H1 (cell line): ENCODE data around the gene PLK4. TPM values are rescaled to one million over a fixed set of nuclear protein-coding genes. Genes with fewer than 3 reads are reported as not detected.
A peak's percentile ranks its signal among the peaks of the same experiment; 100 is the strongest.

Experiments
- CTCF ChIA-PET: fragments of 300-600 bp; sonication (Branson Sonifier 250); formaldehyde crosslinking; loops from one replicate; lab custom pipeline; 2021; ENCODE audit not compliant: partially characterized antibody; lab: Charles Lee
- POLR2A ChIA-PET: fragments of 300-600 bp; sonication (Branson Sonifier 250); formaldehyde crosslinking; loops from one replicate; lab custom pipeline; 2021; ENCODE audit warnings: inconsistent platforms; ENCODE audit not compliant: partially characterized antibody; lab: Charles Lee
- DNase-seq, 2 experiments: peaks; one replicate each; pipeline versions ENCODE4 v3.0.0 to v3.0.0-alpha.2; 2010 to 2022; ENCODE audit warnings: low spot score in 2 of 2, low read depth in 1 of 2, mixed read lengths in 1 of 2
- FAIRE-seq: peaks from 2 replicates; lab custom pipeline; 2011; peaks lifted over from hg19 to GRCh38; lab: Jason Lieb, UNC
- H2AFZ ChIP-seq: 2 replicates; pipeline ENCODE4 v1.8.1; 2012; ENCODE audit warnings: low read length, inconsistent platforms
- H2AK5ac ChIP-seq: 2 replicates; pipeline ENCODE4 v1.6.1; 2013; ENCODE audit warnings: low read depth, low read length
- H2BK120ac ChIP-seq: replicated peaks from 2 replicates; pipeline ENCODE3; 2013; ENCODE audit warnings: low read depth, low read length, inconsistent platforms
- H2BK12ac ChIP-seq: 2 replicates; pipeline ENCODE4 v1.6.1; 2013; ENCODE audit warnings: low read depth, low read length
- H2BK15ac ChIP-seq: 2 replicates; pipeline ENCODE4 v1.6.1; 2013; ENCODE audit warnings: low read length
- H2BK20ac ChIP-seq: 2 replicates; pipeline ENCODE4 v1.6.1; 2013; ENCODE audit warnings: low read length
- H2BK5ac ChIP-seq: 2 replicates; pipeline ENCODE4 v1.6.1; 2013; ENCODE audit warnings: low read depth, low read length
- H3K14ac ChIP-seq: 2 replicates; pipeline ENCODE4 v1.6.1; 2013; ENCODE audit warnings: inconsistent platforms; ENCODE audit not compliant: insufficient read length
- H3K18ac ChIP-seq: 2 replicates; pipeline ENCODE4 v1.6.1; 2013; ENCODE audit warnings: low read length; ENCODE audit errors: extremely low read depth
- H3K23ac ChIP-seq: 2 replicates; pipeline ENCODE4 v1.6.1; 2013; ENCODE audit warnings: inconsistent platforms; ENCODE audit not compliant: insufficient read length
- H3K23me2 ChIP-seq: 2 replicates; pipeline ENCODE4 v1.6.1; 2013; ENCODE audit warnings: low read depth, low read length
- H3K27ac ChIP-seq: 2 replicates; pipeline ENCODE4 v1.6.1; 2011; ENCODE audit warnings: low read depth, low read length, inconsistent platforms
- H3K27me3 ChIP-seq, 4 experiments: replicated peaks in 1 of 4; 1 replicate in 1 of 4; 2 replicates in 3 of 4; pipeline versions ENCODE4 v1.6.1 to v1.8.1; 2011 to 2013; ENCODE audit warnings: low read length in 3 of 4, mild to moderate bottlenecking in 3 of 4, inconsistent platforms in 2 of 4, mixed read lengths in 2 of 4, moderate library complexity in 1 of 4; ENCODE audit not compliant: control insufficient read depth in 3 of 4, insufficient read depth in 3 of 4; ENCODE audit errors: extremely low read depth in 1 of 4
- H3K36me3 ChIP-seq, 4 experiments: 2 replicates each; pipeline versions ENCODE4 v1.6.1 to v1.8.1; 2011 to 2013; ENCODE audit warnings: mild to moderate bottlenecking in 4 of 4, low read length in 3 of 4, moderate library complexity in 2 of 4, control low read depth in 1 of 4, inconsistent platforms in 1 of 4; ENCODE audit not compliant: insufficient read depth in 4 of 4, control insufficient read depth in 2 of 4
- H3K4ac ChIP-seq: replicated peaks from 2 replicates; pipeline ENCODE3; 2013; ENCODE audit warnings: low read length, low read depth, mixed read lengths, inconsistent platforms; ENCODE audit not compliant: insufficient read length
- H3K4me1 ChIP-seq, 4 experiments: replicated peaks in 1 of 4; 1 replicate in 1 of 4; 2 replicates in 3 of 4; pipeline versions ENCODE4 v1.6.1 to v1.8.1; 2011 to 2013; ENCODE audit warnings: low read length in 3 of 4, inconsistent platforms in 2 of 4, mixed read lengths in 1 of 4; ENCODE audit not compliant: insufficient read depth in 4 of 4, control insufficient read depth in 3 of 4
- H3K4me2 ChIP-seq, 2 experiments: 2 replicates each; pipeline versions ENCODE4 v1.6.1 to v1.8.1; 2011 to 2013; ENCODE audit warnings: low read depth in 2 of 2, low read length in 2 of 2, control low read depth in 1 of 2, inconsistent platforms in 1 of 2, mild to moderate bottlenecking in 1 of 2; ENCODE audit not compliant: insufficient read depth in 1 of 2
- H3K4me3 ChIP-seq, 4 experiments: fragments of 200-600, 300-600 bp in 1 of 4; sonication (generic), shearing (Covaris generic), sonication (Bioruptor Twin) in 1 of 4; 2 replicates each; pipeline versions ENCODE4 v1.5.1 to v1.8.1; 2011 to 2016; ENCODE audit warnings: low read length in 4 of 4, low read depth in 3 of 4, control low read depth in 2 of 4, inconsistent platforms in 2 of 4, mild to moderate bottlenecking in 2 of 4, mixed read lengths in 1 of 4, moderate library complexity in 1 of 4; ENCODE audit not compliant: insufficient read depth in 2 of 4; ENCODE audit errors: extremely low read depth in 1 of 4
- H3K56ac ChIP-seq: replicated peaks from 2 replicates; pipeline ENCODE3; 2013; ENCODE audit warnings: low read depth, mild to moderate bottlenecking, mixed read lengths, low read length, inconsistent platforms; ENCODE audit not compliant: insufficient read length
- H3K79me1 ChIP-seq: 2 replicates; pipeline ENCODE4 v1.6.1; 2013; ENCODE audit warnings: low read depth, low read length, control low read depth
- H3K79me2 ChIP-seq, 2 experiments: 2 replicates each; pipeline versions ENCODE4 v1.6.1 to v1.8.1; 2012 to 2013; ENCODE audit warnings: low read length in 2 of 2, mild to moderate bottlenecking in 2 of 2, inconsistent platforms in 1 of 2; ENCODE audit not compliant: insufficient read depth in 2 of 2, control insufficient read depth in 1 of 2
- H3K9ac ChIP-seq, 4 experiments: replicated peaks in 1 of 4; 1 replicate in 1 of 4; 2 replicates in 3 of 4; pipeline versions ENCODE4 v1.6.1 to v1.8.1; 2011 to 2013; ENCODE audit warnings: low read depth in 3 of 4, low read length in 3 of 4, control low read depth in 2 of 4, mild to moderate bottlenecking in 2 of 4, moderate library complexity in 2 of 4, inconsistent platforms in 1 of 4; ENCODE audit errors: extremely low read depth in 1 of 4
- H3K9me3 ChIP-seq, 2 experiments: 2 replicates each; pipeline versions ENCODE4 v1.6.1 to v1.8.1; 2012 to 2013; ENCODE audit warnings: mild to moderate bottlenecking in 2 of 2, moderate library complexity in 2 of 2, control low read depth in 1 of 2, inconsistent platforms in 1 of 2, low read depth in 1 of 2, low read length in 1 of 2, mixed read lengths in 1 of 2; ENCODE audit not compliant: insufficient read depth in 2 of 2
- H4K20me1 ChIP-seq, 2 experiments: replicated peaks in 1 of 2; 2 replicates each; pipeline versions ENCODE3 to v1.8.1; 2011 to 2013; ENCODE audit warnings: inconsistent platforms in 2 of 2, low read length in 2 of 2, mild to moderate bottlenecking in 1 of 2; ENCODE audit not compliant: insufficient read depth in 2 of 2, control insufficient read depth in 1 of 2
- H4K5ac ChIP-seq: 2 replicates; pipeline ENCODE4 v1.6.1; 2013; ENCODE audit warnings: low read length, low read depth, mixed read lengths, inconsistent platforms; ENCODE audit not compliant: insufficient read length
- H4K8ac ChIP-seq: 2 replicates; pipeline ENCODE4 v1.8.0; 2013; ENCODE audit warnings: mild to moderate bottlenecking, moderate library complexity, low read length, inconsistent platforms; ENCODE audit not compliant: insufficient read depth; ENCODE audit errors: extremely low read depth
- H4K91ac ChIP-seq: replicated peaks from 2 replicates; pipeline ENCODE3; 2013; ENCODE audit warnings: low read length, mixed read lengths, inconsistent platforms; ENCODE audit not compliant: insufficient read length
- BRCA1 ChIP-seq: IDR thresholded peaks from 2 replicates; pipeline ENCODE4 v1.6.1; 2012; ENCODE audit warnings: low read depth, low read length, improper control_type of control experiment
- CHD1 ChIP-seq: IDR thresholded peaks from 2 replicates; pipeline ENCODE4 v1.6.1; 2012; ENCODE audit warnings: low read depth, low read length, improper control_type of control experiment
- EP300 ChIP-seq, 2 experiments: IDR thresholded peaks; 1 replicate in 1 of 2; 2 replicates in 1 of 2; pipeline ENCODE4 v1.6.1; 2011 to 2012; ENCODE audit warnings: low read depth in 2 of 2, low read length in 2 of 2, mild to moderate bottlenecking in 2 of 2, borderline replicate concordance in 1 of 2, inconsistent platforms in 1 of 2, moderate library complexity in 1 of 2
- HDAC6 ChIP-seq: IDR thresholded peaks from one replicate; pipeline ENCODE4 v1.7.1; 2012; ENCODE audit warnings: low read depth, mild to moderate bottlenecking, inconsistent platforms, low read length, moderate library complexity
- JUND ChIP-seq: IDR thresholded peaks from 2 replicates; pipeline ENCODE4 v1.6.1; 2011; ENCODE audit warnings: mild to moderate bottlenecking, improper control_type of control experiment, low read length
- MAFK ChIP-seq: IDR thresholded peaks from 2 replicates; pipeline ENCODE4 v1.6.1; 2012; ENCODE audit warnings: low read depth, mild to moderate bottlenecking, improper control_type of control experiment, low read length
- SP2 ChIP-seq: IDR thresholded peaks from 2 replicates; pipeline ENCODE4 v1.6.1; 2012; ENCODE audit warnings: mild to moderate bottlenecking, low read length, inconsistent platforms
- SUZ12 ChIP-seq: fragments of 200-600 bp; sonication (generic); IDR thresholded peaks from 2 replicates; pipeline ENCODE4 v1.6.1; 2012; ENCODE audit warnings: mild to moderate bottlenecking, inconsistent platforms, low read length, moderate library complexity, mixed read lengths
- TBP ChIP-seq: IDR thresholded peaks from 2 replicates; pipeline ENCODE4 v1.6.1; 2011; ENCODE audit warnings: low read depth, low read length, improper control_type of control experiment
- YY1 ChIP-seq: IDR thresholded peaks from 2 replicates; pipeline ENCODE4 v1.6.1; 2011; ENCODE audit warnings: low read depth, mild to moderate bottlenecking, low read length
- polyA plus RNA-seq, 7 experiments: library from polyadenylated mRNA; depleted of rRNA in 3 of 7; stranded (reverse) in 5 of 7; unstranded in 2 of 7; fragments of >200 nt in 5 of 7; fragments of 200-250 nt in 2 of 7; gene quantifications; 1 replicate in 5 of 7; 2 replicates in 1 of 7; 4 replicates in 1 of 7; pipeline versions ENCODE4 v1.2.1 to v1.2.3, GENCODE V29; 2011 to 2013; ENCODE audit warnings: missing spikeins in 2 of 7, mixed read lengths in 2 of 7
- total RNA-seq: library from RNA; stranded (reverse); fragmentation: NEBNext Ultra II Directional; extraction: Animal tissue kit (Norgen Biotek cat#: 25700); gene quantifications from 2 replicates; pipeline ENCODE4 v1.2.1, GENCODE V29; 2021
- TF ChIP-seq, protein P1 (sequence below): IDR thresholded peaks from 2 replicates; pipeline ENCODE4 v1.6.1; 2011; ENCODE audit warnings: low read depth, mild to moderate bottlenecking, low read length; ENCODE audit not compliant: insufficient read depth

The PLK4 gene
- total and polyA plus RNA-seq, 2 of the 8 experiments (the other 6 are each of a cell fraction or from before 2014, with no cell fraction given): 23.3 to 35.2 TPM

DNA sequence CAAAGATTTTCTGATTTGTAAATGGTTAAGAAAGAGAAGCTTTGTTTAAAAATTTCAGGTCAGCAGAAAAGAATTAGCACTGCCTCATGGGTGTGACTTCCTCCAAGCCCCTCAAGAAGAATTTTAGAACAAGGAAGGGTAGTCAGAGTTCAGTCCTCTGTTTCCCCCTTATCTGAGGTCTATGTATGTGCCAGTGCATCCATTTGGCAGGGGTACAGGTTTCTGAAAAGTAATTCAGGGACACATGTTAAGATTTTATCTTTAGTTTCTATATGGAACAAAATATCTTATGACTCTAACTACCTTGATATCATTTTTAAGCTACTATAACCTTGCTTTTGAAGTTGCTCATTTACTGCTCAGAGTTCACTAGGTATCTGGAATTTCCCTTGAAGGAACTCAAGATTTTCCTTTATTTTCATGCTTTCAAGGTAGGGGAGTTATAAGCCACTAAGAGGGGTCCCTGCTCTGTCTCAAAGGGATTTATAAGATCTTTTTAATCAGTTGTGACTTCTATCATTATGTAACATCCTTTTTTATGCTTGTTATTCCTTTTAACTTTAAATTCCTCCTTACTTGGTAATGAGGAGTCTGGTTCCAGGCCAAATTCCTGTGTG lies 24.4 kb upstream of the PLK4 start:
- Histone ChIP-seq H2BK15ac (0 out of 2 replicates have a peak overlapping the region, but pooled peaks have one; percentile 88), H2AK5ac (no peak overlapping the region), H3K4me2 (0 out of 4 replicates have a peak overlapping the region, but pooled peaks of 1 of the 2 experiments have one; percentile 52), H3K36me3 (no peaks in the 10 kb centered on the region), H3K4me1 (peaks cover 2 to 17% (median 9%) of the 10 kb centered on the region in 4 experiments; a peak in 6 of 7 replicates), H2AFZ (no peak overlapping the region), H4K20me1 (no peaks in the 10 kb centered on the region), H3K18ac (no peak overlapping the region), H3K27ac (0 out of 2 replicates have a peak overlapping the region, but pooled peaks have one; percentile 13), H3K23me2 (no peaks in the 10 kb centered on the region), H3K79me1 (no peaks in the 10 kb centered on the region), H3K56ac (no peak overlapping the region), H3K27me3 (no peaks in the 10 kb centered on the region), H3K9me3 (0 out of 4 replicates have a peak, but pooled peaks cover 0 to 4% of the 10 kb centered on the region in 2 experiments), H3K9ac (no peak overlapping the region), H2BK120ac (peak overlapping the region; percentile 62), H2BK20ac (0 out of 2 replicates have a peak overlapping the region, but pooled peaks have one; percentile 7), H3K4ac (no peak overlapping the region), H3K14ac (no peak overlapping the region), H4K91ac (peak overlapping the region; percentile 44), H3K4me3 (no peak overlapping the region), H4K8ac (no peak overlapping the region), H3K79me2 (peaks cover 0 to 3% of the 10 kb centered on the region in 2 experiments; a peak in 1 of 4 replicates), H4K5ac (no peak overlapping the region), H2BK12ac (peak overlapping the region; percentile 75), H3K23ac (no peak overlapping the region), H2BK5ac (peak overlapping the region; percentile 81; the same call in 1 of the 2 replicates)
- CTCF ChIA-PET: interaction anchor here (0.7 kb wide), 2 partner anchors 74 to 688 kb away, joined by 3 read pairs; no protein-coding TSS in a partner anchor
- POLR2A ChIA-PET: no interaction called here
- FAIRE-seq (no peak), DNase-seq (no peak)
- TF ChIP-seq EP300 (IDR thresholded peaks at IDR 0.05; ENCODE audit: borderline replicate concordance in 1 of 2, low read depth in 2 of 2, low read length in 2 of 2): no peak
- no peak for TF ChIP-seq SP2
- no peak for TF ChIP-seq CHD1
- TF ChIP-seq JUND: no peak
- TF ChIP-seq HDAC6: no peak
- TF ChIP-seq BRCA1: no peak
- no peak for TF ChIP-seq YY1
- TF ChIP-seq MAFK: no peak
- TF ChIP-seq TBP: no peak
- no peak for TF ChIP-seq SUZ12
- TF ChIP-seq, protein P1, sequence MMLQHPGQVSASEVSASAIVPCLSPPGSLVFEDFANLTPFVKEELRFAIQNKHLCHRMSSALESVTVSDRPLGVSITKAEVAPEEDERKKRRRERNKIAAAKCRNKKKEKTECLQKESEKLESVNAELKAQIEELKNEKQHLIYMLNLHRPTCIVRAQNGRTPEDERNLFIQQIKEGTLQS: no peak
